HG02852 (cell line): ENCODE data around the gene SYNGR2.
"Not testable (repeated sequence)": the region's sequence is repeated elsewhere in the genome, so short reads cannot be mapped to it uniquely, and the experiment has no call there.

ENCODE experiments used
- ATAC-seq: cut with Tn5 transposase; IDR thresholded peaks from one replicate; pipeline ENCODE4 v1.9.1; 2021; ENCODE audit warnings: mild to moderate bottlenecking, moderate library complexity; ENCODE audit not compliant: unreplicated experiment

Gene SYNGR2

GRCh38 chr17:78170692-78171590 lies 2.6 kb downstream of the SYNGR2 start:
- ATAC-seq: no peak

- not testable (repeated sequence) for ATAC-seq
Measured at GRCh38 chr17:78171591-78172248, 3.3 kb downstream of the SYNGR2 start.

GRCh38 chr17:78172249-78173051 lies 4.1 kb downstream of the SYNGR2 start:
- ATAC-seq: no peak

- no peak for ATAC-seq
Measured at GRCh38 chr17:78173097-78173715, 4.8 kb downstream of the SYNGR2 start.

- no peak for ATAC-seq
Measured at GRCh38 chr17:78174346-78174869, 6.0 kb downstream of the SYNGR2 start.

- no peak for ATAC-seq
Measured at GRCh38 chr17:78174870-78175642, 6.7 kb downstream of the SYNGR2 start.

GRCh38 chr17:78175643-78175981 lies 7.2 kb downstream of the SYNGR2 start:
- no peak for ATAC-seq

GRCh38 chr17:78176548-78177025 lies 8.2 kb downstream of the SYNGR2 start:
- no peak for ATAC-seq

- no peak for ATAC-seq
Measured at GRCh38 chr17:78179372-78179771, 11.0 kb downstream of the SYNGR2 start.

- ATAC-seq: no peak
Measured at GRCh38 chr17:78180083-78180482, 11.7 kb downstream of the SYNGR2 start.

GRCh38 chr17:78180508-78180907 lies 12.1 kb downstream of the SYNGR2 start:
- ATAC-seq: no peak

- ATAC-seq: no peak
Measured at GRCh38 chr17:78182504-78182903, 14.1 kb downstream of the SYNGR2 start.

GRCh38 chr17:78183916-78184315 lies 15.5 kb downstream of the SYNGR2 start:
- ATAC-seq: no peak

- ATAC-seq: no peak
Measured at GRCh38 chr17:78184351-78184750, 16.0 kb downstream of the SYNGR2 start.

GRCh38 chr17:78184868-78185267 lies 16.5 kb downstream of the SYNGR2 start:
- no peak for ATAC-seq

GRCh38 chr17:78185981-78186691 lies 17.8 kb downstream of the SYNGR2 start:
- no peak for ATAC-seq

- ATAC-seq: peak; percentile 88
Measured at GRCh38 chr17:78186692-78187595, 18.6 kb downstream of the SYNGR2 start, which contains the start of the genes AFMID and TK1. Gene AFMID, plus strand, starts transcription at chr17:78187362. Its CDS starts 9 bp downstream, at chr17:78187371. Gene TK1, minus strand, starts transcription at chr17:78187052. Its CDS starts 58 bp downstream, at chr17:78186994.

- no peak for ATAC-seq
Measured at GRCh38 chr17:78196716-78197115, 28.3 kb downstream of the SYNGR2 start.
